HG03097 (cell line): Measurements from ENCODE around the gene LIPA.
"Not testable (repeated sequence)": the region's sequence is repeated elsewhere in the genome, so short reads cannot be mapped to it uniquely, and the experiment has no call there.

ENCODE experiments used
- ATAC-seq: cut with Tn5 transposase; IDR thresholded peaks from one replicate; pipeline ENCODE4 v1.9.1; 2021; ENCODE audit not compliant: unreplicated experiment, low FRiP score

LIPA gene

DNA sequence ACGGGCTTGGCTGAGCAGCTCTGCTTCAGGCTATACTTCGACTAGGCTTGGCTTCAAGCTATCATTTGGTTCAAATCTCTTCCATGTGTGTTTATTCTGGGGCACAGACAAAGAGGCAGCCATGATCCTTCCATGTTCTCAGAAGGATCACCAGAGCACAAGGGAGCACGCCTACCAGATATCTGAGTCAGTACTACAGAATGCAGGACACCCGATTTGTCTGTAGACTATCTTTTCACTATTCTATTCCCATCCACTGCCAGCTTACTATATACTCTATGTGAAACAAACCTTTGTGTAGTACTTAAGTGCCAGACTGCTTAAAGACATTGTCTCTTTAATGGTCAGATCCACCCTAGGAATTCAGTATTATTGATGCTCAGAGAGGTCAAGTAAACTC lies 79.6 kb downstream of the LIPA start:
- no peak for ATAC-seq

DNA sequence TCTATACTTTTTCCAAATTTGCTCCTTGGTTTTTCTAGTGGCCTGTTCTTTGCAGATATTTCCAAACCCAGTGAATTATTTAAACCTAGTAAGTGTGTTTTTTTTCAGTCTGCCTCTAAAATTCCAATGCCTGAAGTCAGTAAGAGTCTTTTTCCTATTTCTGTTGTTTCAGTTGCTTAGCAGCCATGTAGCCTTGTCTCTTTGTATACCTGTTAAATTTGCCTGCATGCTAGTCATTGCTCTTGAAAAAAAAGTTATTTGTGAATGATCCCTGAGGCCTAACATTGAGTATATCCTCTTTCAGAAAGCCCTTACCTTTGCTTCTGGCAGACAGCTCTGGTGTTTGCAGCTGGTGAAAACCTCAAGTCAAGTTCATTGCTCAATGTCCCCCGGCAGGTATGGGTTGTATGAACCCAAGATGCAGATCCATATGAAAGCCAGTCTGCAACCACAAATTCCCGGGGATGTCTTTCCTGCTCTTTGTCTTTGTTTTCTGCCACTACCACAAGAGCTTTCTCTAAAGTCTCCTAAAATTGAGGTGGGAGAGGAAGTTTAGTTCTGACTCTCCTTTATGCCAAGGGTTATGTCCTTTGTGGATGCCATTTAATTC lies 80.2 kb downstream of the LIPA start:
- ATAC-seq = no peak

DNA sequence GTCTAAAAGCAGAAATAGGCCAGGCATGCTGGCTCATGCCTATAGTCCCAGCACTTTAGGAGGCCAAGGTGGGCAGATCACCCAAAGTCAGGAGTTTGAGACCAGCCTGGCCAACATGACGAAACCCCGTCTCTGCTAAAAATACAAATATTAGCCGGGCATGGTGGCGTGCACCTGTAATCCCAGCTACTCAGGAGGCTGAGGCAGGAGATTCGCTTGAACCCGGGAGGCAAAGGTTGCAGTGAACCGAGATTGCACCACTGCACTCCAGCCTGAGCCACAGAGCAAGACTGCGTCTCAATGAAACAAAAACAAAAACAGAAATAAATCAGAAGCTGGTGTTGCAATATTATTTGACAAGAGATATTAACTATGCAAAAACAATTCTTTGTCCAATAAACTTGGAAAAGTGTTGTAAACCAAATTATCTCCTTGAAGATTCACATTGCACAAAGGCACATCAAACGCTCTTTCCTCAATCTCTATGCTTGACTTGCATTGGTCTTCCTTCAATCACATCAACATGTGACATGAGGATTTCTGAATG lies 83.1 kb downstream of the LIPA start:
- not testable (repeated sequence) for ATAC-seq

DNA sequence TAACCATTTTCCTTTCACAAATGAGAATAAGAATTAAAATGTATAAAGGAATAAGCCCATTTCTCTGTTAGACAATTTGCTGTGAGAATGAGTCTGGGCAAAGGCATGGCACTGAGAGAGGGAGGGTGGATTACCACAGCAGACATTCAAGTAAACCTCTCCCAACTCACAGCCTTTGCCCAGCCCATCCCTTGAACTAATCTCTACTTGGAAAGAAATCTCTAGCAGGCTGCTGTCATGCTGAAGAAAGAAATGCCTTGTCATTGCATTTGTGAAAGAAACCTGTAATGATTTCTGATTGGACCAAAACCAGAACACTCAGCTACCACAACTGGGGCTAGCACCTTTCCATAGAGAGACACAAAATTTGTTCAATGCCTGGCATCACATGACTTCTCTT lies 83.7 kb downstream of the LIPA start:
- no peak for ATAC-seq

DNA sequence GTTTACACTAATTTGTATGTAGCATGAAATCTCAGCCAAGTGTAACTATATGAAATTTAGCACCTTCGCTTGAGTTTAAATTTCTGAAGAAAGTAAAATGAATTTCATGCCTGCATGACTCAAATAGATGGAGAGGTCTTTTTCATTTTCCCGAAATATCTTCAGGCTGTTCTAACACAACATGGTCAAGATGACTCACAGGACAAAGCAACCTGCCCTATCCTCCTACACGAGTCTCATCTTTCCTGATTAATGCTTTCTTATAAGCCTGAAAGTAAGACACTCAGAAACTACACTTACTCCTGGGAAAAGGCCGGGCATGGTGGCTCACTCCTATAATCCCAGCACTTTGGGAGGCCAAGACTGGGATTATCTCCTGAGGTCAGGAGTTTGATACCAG lies 85.7 kb downstream of the LIPA start:
- ATAC-seq = no peak

DNA sequence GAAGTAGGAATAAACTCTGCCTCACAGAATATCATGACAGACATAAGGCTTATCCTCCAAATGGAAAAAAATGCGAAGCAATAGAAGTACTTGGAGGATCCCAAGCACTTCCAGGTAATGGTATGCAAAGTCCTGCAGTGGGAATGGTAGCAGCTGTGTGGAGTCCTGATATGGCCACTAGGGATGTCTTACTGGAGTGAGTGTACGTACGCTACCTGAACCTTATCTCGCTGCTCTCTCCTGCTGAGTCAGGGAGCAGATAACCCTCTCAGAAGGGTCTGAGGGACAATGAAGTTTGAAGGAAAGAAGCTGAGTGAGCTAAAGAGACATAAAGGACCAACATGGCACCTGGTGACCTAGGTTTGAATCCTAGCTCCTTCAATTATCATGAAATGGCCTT lies 86.7 kb downstream of the LIPA start:
- ATAC-seq = no peak

- ATAC-seq = peak; percentile 28
Measured at GRCh38 chr10:89164080-89164479, 87.5 kb downstream of the LIPA start.
